SK-MEL-5 (cell line): ENCODE measurements around the gene ENTPD1. TPM values are rescaled to one million over a fixed set of nuclear protein-coding genes. Genes with fewer than 3 reads are reported as not detected.
"Not testable (repeated sequence)": the region's sequence is repeated elsewhere in the genome, so short reads cannot be mapped to it uniquely, and the experiment has no call there.

Experiments
- DNase-seq: peaks from one replicate; pipeline ENCODE4 v3.0.0-alpha.2; 2016; ENCODE audit warnings: low read depth, low spot score
- in situ Hi-C: cut with HindIII; loops from 2 replicates; pipeline ENCODE4 v1.10.0; 2016; ENCODE audit warnings: low sequenced_read_pairs, high pct_unique_total_duplicates, low pct_unique_long_range_greater_than_20kb
- total RNA-seq: library from RNA; depleted of rRNA; stranded (reverse); fragments of >200 nt; shearing (Covaris generic); gene quantifications from 2 replicates; pipeline ENCODE4 v1.2.3, GENCODE V29; 2014

ENTPD1 gene
- total RNA-seq, 1 experiment from 2014 or later, result 20.2 TPM

- in situ Hi-C loops, result no loop called here
- DNase-seq, result no peak
Measured at GRCh38 chr10:95873651-95874050, 117.7 kb downstream of the ENTPD1 start.

GRCh38 chr10:95874783-95875182 lies 118.8 kb downstream of the ENTPD1 start:
- DNase-seq, in situ Hi-C loops: not testable (repeated sequence)

GRCh38 chr10:95876756-95877155 lies 120.8 kb downstream of the ENTPD1 start:
- DNase-seq, result no peak
- in situ Hi-C loops, result no loop called here

GRCh38 chr10:95877881-95878280 lies 121.9 kb downstream of the ENTPD1 start:
- in situ Hi-C loops, result no loop called here
- no peak for DNase-seq

- in situ Hi-C loops, result no loop called here
- no peak for DNase-seq
Measured at GRCh38 chr10:95880704-95881103, 124.7 kb downstream of the ENTPD1 start.

- in situ Hi-C loops, result no loop called here
- DNase-seq, result no peak
Measured at GRCh38 chr10:95881316-95881715, 125.4 kb downstream of the ENTPD1 start.

GRCh38 chr10:95889830-95890229 lies 133.9 kb downstream of the ENTPD1 start:
- in situ Hi-C loops, result no loop called here
- DNase-seq, result no peak

GRCh38 chr10:95896071-95896850 lies 140.3 kb downstream of the ENTPD1 start:
- no peak for DNase-seq
- in situ Hi-C loops, result no loop called here

GRCh38 chr10:95905897-95906580 lies 150.1 kb downstream of the ENTPD1 start:
- in situ Hi-C loops, DNase-seq: not testable (repeated sequence)

- peak; percentile 59 for DNase-seq
- in situ Hi-C loops, result no loop called here
Measured at GRCh38 chr10:95906677-95907455, 150.9 kb downstream of the ENTPD1 start.

GRCh38 chr10:95907456-95908253 lies 151.7 kb downstream of the ENTPD1 start, which contains the start of gene CC2D2B:
Gene CC2D2B (plus strand): TSS chr10:95907975. CDS start chr10:95911324, 3,349 bp downstream.
- DNase-seq, result peak; percentile 74
- in situ Hi-C loops, result no loop called here

GRCh38 chr10:95908450-95908849 lies 152.5 kb downstream of the ENTPD1 start:
- no peak for DNase-seq
- in situ Hi-C loops, result no loop called here

- in situ Hi-C loops, result no loop called here
- no peak for DNase-seq
Measured at GRCh38 chr10:95909561-95909960, 153.6 kb downstream of the ENTPD1 start.

GRCh38 chr10:95916039-95916438 lies 160.1 kb downstream of the ENTPD1 start:
- in situ Hi-C loops, DNase-seq: not testable (repeated sequence)
